Activated CD8-positive, alpha-beta memory T cell treated with anti-CD3 and anti-CD28 coated beads, Interleukin-2, amount 10 ng/mL, durations not matched to agents 7 days and 5 days (primary cell): ENCODE measurements around the gene CNTLN. TPM values are rescaled to one million over a fixed set of nuclear protein-coding genes. Genes with fewer than 3 reads are reported as not detected.
"Not testable (repeated sequence)": the region's sequence is repeated elsewhere in the genome, so short reads cannot be mapped to it uniquely, and the experiment has no call there.

Source experiments
- ATAC-seq: fragments of 150-1000 bp; cut with Tn5 transposase; one replicate; pipeline ENCODE4 v1.10.0; 2021; ENCODE audit warnings: moderate library complexity
- CTCF ChIA-PET: fragments of 350-600 bp; sonication (Branson Sonifier 250); formaldehyde crosslinking; loops from one replicate; lab custom pipeline; 2021; ENCODE audit warnings: antibody characterized with exemption; lab: Charles Lee
- DNase-seq: peaks from one replicate; pipeline ENCODE4 v3.0.0-alpha.2; 2020
- H3K27ac Mint-ChIP-seq: one replicate; pipeline ENCODE4 v1.8.0; 2021; ENCODE audit warnings: mild to moderate bottlenecking, mixed read lengths
- H3K27me3 Mint-ChIP-seq: one replicate; pipeline ENCODE4 v1.8.0; 2021; ENCODE audit warnings: mixed read lengths
- H3K36me3 Mint-ChIP-seq: one replicate; pipeline ENCODE4 v1.8.0; 2021; ENCODE audit warnings: mild to moderate bottlenecking, mixed read lengths
- H3K4me1 Mint-ChIP-seq: one replicate; pipeline ENCODE4 v1.8.0; 2021; ENCODE audit warnings: mixed read lengths
- H3K4me3 Mint-ChIP-seq: one replicate; pipeline ENCODE4 v1.8.0; 2021; ENCODE audit warnings: mild to moderate bottlenecking, moderate library complexity, mixed read lengths
- H3K9me3 Mint-ChIP-seq: one replicate; pipeline ENCODE4 v1.8.0; 2022; ENCODE audit warnings: low read depth, mixed read lengths
- total RNA-seq, 2 experiments: library from RNA; stranded (reverse); gene quantifications; one replicate each; pipeline ENCODE4 v1.2.3, GENCODE V29; 2021

CNTLN gene
- total RNA-seq, 2 experiments from 2014 or later: 0.18 to 0.73 TPM

- Mint-ChIP-seq H3K4me1 (no peaks in the 10 kb centered on the region), H3K27me3 (no peaks in the 10 kb centered on the region), H3K36me3 (no peaks in the 10 kb centered on the region), H3K4me3 (no peak overlapping the region), H3K9me3 (no peaks in the 10 kb centered on the region), H3K27ac (no peak overlapping the region)
- DNase-seq: no peak
- CTCF ChIA-PET: no interaction called here
- ATAC-seq: no peak
These were observed 346.7 kb downstream of the CNTLN start for GRCh38 chr9:17481565-17481964.

DNA sequence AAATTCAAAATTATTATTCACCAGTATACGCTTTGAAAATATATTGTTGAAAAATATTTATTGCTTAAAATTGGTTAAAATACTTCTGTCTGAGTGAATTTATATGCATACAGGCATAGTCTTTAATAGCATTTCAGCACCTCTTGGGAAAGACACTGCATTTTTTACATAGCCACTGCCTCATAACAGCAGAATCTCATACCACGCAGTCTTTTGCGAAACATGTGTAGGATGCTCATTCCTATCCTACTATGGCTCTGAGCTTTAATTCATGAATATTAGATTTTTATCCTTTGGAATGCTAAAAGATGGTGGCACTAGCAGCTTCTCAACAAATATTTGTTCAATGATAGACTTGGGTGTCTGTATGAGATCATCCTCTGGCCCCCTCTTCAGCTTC, 350.1 kb downstream of the CNTLN start:
- Mint-ChIP-seq H3K4me3 (no peak overlapping the region), H3K27me3 (no peaks in the 10 kb centered on the region), H3K9me3 (peaks cover under 1% of the 10 kb centered on the region), H3K27ac (no peak overlapping the region), H3K36me3 (no peaks in the 10 kb centered on the region), H3K4me1 (no peaks in the 10 kb centered on the region)
- DNase-seq (no peak), ATAC-seq (no peak)
- CTCF ChIA-PET: interaction anchor here (0.6 to 1.1 kb wide), 2 partner anchors 10 to 283 kb away, joined by 3 read pairs; no protein-coding TSS in a partner anchor

- DNase-seq (no peak), ATAC-seq (no peak)
- Mint-ChIP-seq H3K9me3 (peaks cover 3% of the 10 kb centered on the region), H3K27ac (no peak overlapping the region), H3K4me3 (no peak overlapping the region), H3K4me1 (no peaks in the 10 kb centered on the region), H3K27me3 (no peaks in the 10 kb centered on the region), H3K36me3 (no peaks in the 10 kb centered on the region)
- CTCF ChIA-PET: no interaction called here
These were observed 351.6 kb downstream of the CNTLN start for GRCh38 chr9:17486396-17486795.

DNA sequence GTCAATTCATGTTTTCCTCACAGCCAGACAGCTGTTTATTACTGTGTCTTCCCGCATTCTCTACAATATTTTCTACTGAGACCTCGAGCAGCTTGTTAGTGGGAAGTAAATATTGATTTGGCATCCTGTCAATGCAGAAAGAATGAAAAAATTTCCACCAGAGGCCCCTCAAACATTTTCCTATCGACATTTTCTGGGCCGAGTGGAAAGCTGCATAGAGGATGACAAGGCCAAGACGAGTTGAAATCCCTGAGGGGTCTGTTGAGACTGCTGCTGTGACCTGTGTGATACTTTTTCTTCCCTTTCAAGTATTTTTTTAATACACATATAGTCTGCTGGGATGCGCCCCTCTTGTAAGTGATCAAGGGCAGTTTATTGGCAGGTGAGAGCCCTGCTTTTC, 352.6 kb downstream of the CNTLN start:
- DNase-seq: no peak
- Mint-ChIP-seq H3K27me3 (no peaks in the 10 kb centered on the region), H3K4me1 (no peaks in the 10 kb centered on the region), H3K27ac (no peak overlapping the region), H3K4me3 (no peak overlapping the region), H3K36me3 (no peaks in the 10 kb centered on the region), H3K9me3 (peaks cover 3% of the 10 kb centered on the region)
- no peak for ATAC-seq
- CTCF ChIA-PET: interaction anchor here (1.0 kb wide), 1 partner anchor 11 kb away, joined by 3 read pairs; no protein-coding TSS in a partner anchor

- no peak for ATAC-seq
- Mint-ChIP-seq H3K27me3 (no peaks in the 10 kb centered on the region), H3K9me3 (peaks cover 3% of the 10 kb centered on the region), H3K36me3 (no peaks in the 10 kb centered on the region), H3K27ac (no peak overlapping the region), H3K4me3 (no peak overlapping the region), H3K4me1 (no peaks in the 10 kb centered on the region)
- DNase-seq: no peak
- CTCF ChIA-PET: no interaction called here
These were observed 353.8 kb downstream of the CNTLN start for GRCh38 chr9:17488662-17489061.

GRCh38 chr9:17490110-17490509, 355.3 kb downstream of the CNTLN start:
- no peak overlapping the region for H3K4me3 Mint-ChIP-seq
- DNase-seq (no peak), ATAC-seq (no peak)
- no peaks in the 10 kb centered on the region for H3K27me3 Mint-ChIP-seq
- CTCF ChIA-PET: no interaction called here
- no peak overlapping the region for H3K27ac Mint-ChIP-seq
- H3K36me3 Mint-ChIP-seq: no peaks in the 10 kb centered on the region
- H3K9me3 Mint-ChIP-seq: peaks cover 3% of the 10 kb centered on the region
- H3K4me1 Mint-ChIP-seq: no peaks in the 10 kb centered on the region

DNA sequence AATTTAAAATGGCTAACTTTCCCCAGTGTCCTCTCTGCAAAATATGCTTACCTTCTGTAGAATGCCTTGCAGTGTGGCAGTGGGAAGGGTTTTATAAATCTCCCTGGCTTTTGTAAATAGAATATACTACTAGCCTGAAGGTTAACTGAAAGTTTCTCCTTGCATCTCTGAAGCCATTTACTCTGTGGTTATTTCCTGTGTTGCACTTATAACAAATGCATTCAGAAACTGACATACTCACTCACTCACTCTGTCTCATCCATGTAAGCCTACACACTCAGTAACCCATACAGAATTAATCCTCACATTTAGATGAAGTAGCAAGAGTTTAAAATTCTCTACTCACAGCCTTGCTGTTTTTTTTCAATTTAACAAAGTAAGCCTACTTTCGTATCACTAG, 356.9 kb downstream of the CNTLN start:
- Mint-ChIP-seq H3K4me3 (no peak overlapping the region), H3K27me3 (no peaks in the 10 kb centered on the region), H3K4me1 (no peaks in the 10 kb centered on the region), H3K9me3 (peaks cover 3% of the 10 kb centered on the region), H3K36me3 (no peaks in the 10 kb centered on the region), H3K27ac (no peak overlapping the region)
- no peak for ATAC-seq
- no peak for DNase-seq
- CTCF ChIA-PET: no interaction called here

- CTCF ChIA-PET: no interaction called here
- ATAC-seq: no peak
- DNase-seq: no peak
- Mint-ChIP-seq H3K4me1 (no peaks in the 10 kb centered on the region), H3K9me3 (peaks cover 5% of the 10 kb centered on the region), H3K36me3 (no peaks in the 10 kb centered on the region), H3K27me3 (no peaks in the 10 kb centered on the region), H3K4me3 (no peak overlapping the region), H3K27ac (no peak overlapping the region)
These were observed 368.4 kb downstream of the CNTLN start for GRCh38 chr9:17503196-17503595.

GRCh38 chr9:17509151-17509550, 374.3 kb downstream of the CNTLN start:
- no peak for ATAC-seq
- H3K36me3 Mint-ChIP-seq: no peaks in the 10 kb centered on the region
- H3K9me3 Mint-ChIP-seq: peaks cover 5% of the 10 kb centered on the region
- DNase-seq: no peak
- H3K27me3 Mint-ChIP-seq: no peaks in the 10 kb centered on the region
- H3K4me1 Mint-ChIP-seq: no peaks in the 10 kb centered on the region
- H3K27ac Mint-ChIP-seq: no peak overlapping the region
- no peak overlapping the region for H3K4me3 Mint-ChIP-seq
- CTCF ChIA-PET: no interaction called here

- H3K27me3 Mint-ChIP-seq: no peaks in the 10 kb centered on the region
- ATAC-seq (no peak), DNase-seq (no peak)
- H3K36me3 Mint-ChIP-seq: no peaks in the 10 kb centered on the region
- H3K9me3 Mint-ChIP-seq: peaks cover 3% of the 10 kb centered on the region
- H3K4me3 Mint-ChIP-seq: no peak overlapping the region
- no peak overlapping the region for H3K27ac Mint-ChIP-seq
- CTCF ChIA-PET: no interaction called here
- H3K4me1 Mint-ChIP-seq: no peaks in the 10 kb centered on the region
These were observed 374.9 kb downstream of the CNTLN start for GRCh38 chr9:17509701-17510100.

GRCh38 chr9:17519761-17520160, 384.9 kb downstream of the CNTLN start:
- no peaks in the 10 kb centered on the region for H3K36me3 Mint-ChIP-seq
- ATAC-seq (no peak), DNase-seq (no peak)
- H3K27me3 Mint-ChIP-seq: no peaks in the 10 kb centered on the region
- no peak overlapping the region for H3K4me3 Mint-ChIP-seq
- H3K4me1 Mint-ChIP-seq: no peaks in the 10 kb centered on the region
- no peak overlapping the region for H3K27ac Mint-ChIP-seq
- H3K9me3 Mint-ChIP-seq: peaks cover 3% of the 10 kb centered on the region
- CTCF ChIA-PET: no interaction called here

GRCh38 chr9:17520268-17521064, 385.6 kb downstream of the CNTLN start:
- Mint-ChIP-seq H3K4me1 (no peaks in the 10 kb centered on the region), H3K4me3 (no peak overlapping the region), H3K9me3 (peaks cover 1% of the 10 kb centered on the region), H3K27ac (no peak overlapping the region), H3K27me3 (no peaks in the 10 kb centered on the region), H3K36me3 (no peaks in the 10 kb centered on the region)
- CTCF ChIA-PET: no interaction called here
- no peak for DNase-seq
- ATAC-seq: no peak

DNA sequence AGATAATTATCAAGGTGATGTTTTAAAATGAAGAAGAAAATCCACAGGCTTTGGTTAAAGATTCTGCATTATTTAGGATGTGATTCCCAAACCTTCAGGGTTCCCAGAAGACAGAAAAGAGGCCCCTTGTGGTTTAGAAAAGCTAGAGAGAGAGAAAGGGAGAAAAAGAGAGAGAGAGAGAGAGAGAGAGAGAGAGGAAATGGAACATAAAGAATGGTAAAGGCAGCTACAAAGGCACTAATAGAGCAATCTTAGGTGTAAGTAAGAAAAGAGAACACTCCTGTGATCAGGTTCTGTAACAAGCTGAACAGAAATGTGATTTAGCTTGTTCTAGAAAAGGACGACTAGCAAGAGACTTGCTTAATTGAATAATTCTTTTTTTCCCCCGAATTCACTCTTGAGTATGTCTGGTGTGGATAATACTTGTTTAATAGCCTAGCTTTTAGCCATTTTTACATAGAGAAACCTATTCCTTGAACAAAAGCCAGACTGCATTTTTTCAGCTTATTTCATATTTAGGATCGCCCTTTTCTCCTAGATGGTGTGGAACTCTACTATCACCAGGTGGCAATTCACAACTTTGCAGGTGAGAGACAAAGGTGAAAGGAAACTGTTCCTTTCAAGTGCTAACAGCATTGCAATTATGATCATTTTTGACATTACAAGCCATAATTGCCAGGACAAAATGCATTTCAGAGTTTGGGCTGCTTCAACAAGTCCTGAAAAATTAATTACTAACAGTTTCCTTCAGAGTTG, 386.4 kb downstream of the CNTLN start:
- Mint-ChIP-seq H3K4me1 (no peaks in the 10 kb centered on the region), H3K27ac (no peak overlapping the region), H3K4me3 (no peak overlapping the region), H3K36me3 (no peaks in the 10 kb centered on the region), H3K27me3 (no peaks in the 10 kb centered on the region), H3K9me3 (no peaks in the 10 kb centered on the region)
- ATAC-seq (no peak), DNase-seq (no peak)
- CTCF ChIA-PET: no interaction called here

DNA sequence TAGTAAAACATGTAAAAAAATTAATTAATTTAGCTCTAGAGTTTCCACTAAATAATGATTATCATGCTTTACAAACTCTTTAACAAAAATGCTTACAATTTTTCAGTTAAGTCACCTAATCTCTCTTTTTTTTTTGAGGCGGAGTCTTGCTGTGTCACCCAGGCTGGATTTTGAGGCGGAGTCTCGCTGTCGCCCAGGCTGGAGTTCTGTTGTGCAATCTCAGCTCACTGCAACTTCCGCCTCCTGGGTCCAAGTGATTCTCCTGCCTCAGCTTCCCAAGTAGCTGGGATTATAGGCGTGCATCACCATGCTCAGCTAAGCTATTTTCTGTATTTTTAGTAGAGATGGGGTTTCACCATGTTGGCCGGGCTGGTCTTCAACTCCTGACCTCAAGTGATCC, 391.9 kb downstream of the CNTLN start:
- ATAC-seq, DNase-seq, H3K27me3 Mint-ChIP-seq, H3K4me1 Mint-ChIP-seq, CTCF ChIA-PET, H3K27ac Mint-ChIP-seq, H3K4me3 Mint-ChIP-seq, H3K9me3 Mint-ChIP-seq, H3K36me3 Mint-ChIP-seq: not testable (repeated sequence)
